ENCODE results near the gene GTF2B. TPM values are rescaled to one million over a fixed set of nuclear protein-coding genes. Genes with fewer than 3 reads are reported as not detected.

GTF2B gene
- total RNA-seq, 1 donor from 2014 or later = 32.2 TPM

GRCh38 chr1:88803444-88803843 lies 87.9 kb downstream of the GTF2B start:
- TF ChIP-seq CTCF (IDR thresholded peaks at IDR 0.05) = no peak
- H3K36me3 Mint-ChIP-seq (ENCODE audit: low read depth) = peaks cover 67% of the 10 kb centered on the region
- no peaks in the 10 kb centered on the region for H3K27me3 Mint-ChIP-seq
- DNase-seq (no peak), ATAC-seq (ENCODE audit: low read depth) (no peak)
- H3K27ac Mint-ChIP-seq = no peak overlapping the region
- ChIA-PET POLR2A (no interaction called here), CTCF (no interaction called here)
- H3K4me3 Mint-ChIP-seq = no peak overlapping the region
- peaks cover 13% of the 10 kb centered on the region for H3K9me3 Mint-ChIP-seq
- H3K4me1 Mint-ChIP-seq = peaks cover 5% of the 10 kb centered on the region
- intact Hi-C loops (cut with micrococcal nuclease) = no loop called here

GRCh38 chr1:88802950-88803349 lies 88.4 kb downstream of the GTF2B start:
- DNase-seq (no peak), ATAC-seq (ENCODE audit: low read depth) (no peak)
- no peak for TF ChIP-seq CTCF (IDR thresholded peaks at IDR 0.05)
- intact Hi-C loops (cut with micrococcal nuclease) = no loop called here
- Mint-ChIP-seq H3K4me3 (no peak overlapping the region), H3K27ac (no peak overlapping the region), H3K27me3 (no peaks in the 10 kb centered on the region), H3K36me3 (ENCODE audit: low read depth) (peaks cover 69% of the 10 kb centered on the region), H3K4me1 (peaks cover 5% of the 10 kb centered on the region), H3K9me3 (peaks cover 13% of the 10 kb centered on the region)
- ChIA-PET POLR2A (interaction anchor here (0.6 kb wide), 1 partner anchor 82 kb away, joined by 5 read pairs; no protein-coding TSS in a partner anchor), CTCF (no interaction called here)

Other genes starting within 250 kb of the GTF2B start
- gene PKN2, start 207.3 kb downstream of the GTF2B start, total RNA-seq = 29.4 and 42.7 TPM in 2 replicates
- gene KYAT3, start 101.1 kb upstream of the GTF2B start, total RNA-seq = 28.5 and 31.2 TPM in 2 replicates
- 25.4 and 27.4 TPM in 2 replicates for gene RBMXL1, start 101.1 kb upstream of the GTF2B start, total RNA-seq
- gene GBP3, start 131.3 kb upstream of the GTF2B start, total RNA-seq = 14.4 and 15.5 TPM in 2 replicates
- gene GBP1, start 173.6 kb upstream of the GTF2B start, total RNA-seq = 24.0 and 27.5 TPM in 2 replicates
- gene GBP2, start 234.5 kb upstream of the GTF2B start, total RNA-seq = 24.4 and 26.7 TPM in 2 replicates